ENCODE results near the gene OFD1.

Gene OFD1

DNA sequence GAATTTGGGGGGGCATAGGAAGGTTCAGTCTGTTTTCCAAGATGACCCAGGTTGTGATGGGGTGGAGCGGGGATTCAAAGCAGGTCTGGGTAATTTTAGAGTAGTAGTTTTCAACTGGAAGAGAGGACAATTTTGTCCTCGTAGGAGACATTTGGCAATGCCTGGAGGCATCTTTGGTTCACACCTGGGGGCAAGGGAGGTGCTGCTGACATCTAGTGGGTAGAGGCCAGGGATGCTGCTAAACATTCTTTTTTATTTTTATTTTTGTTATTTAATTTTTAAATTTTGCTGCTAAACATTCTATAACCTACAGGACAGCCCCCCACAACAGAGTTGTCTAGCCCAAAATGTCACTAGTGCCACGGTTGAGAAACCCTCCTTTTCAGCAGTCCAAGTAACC lies 43.7 kb upstream of the OFD1 start:
- TF ChIP-seq CTCF (IDR thresholded peaks at IDR 0.05; ENCODE audit: borderline replicate concordance, insufficient read depth, low read depth, low read length) = peak; percentile 43; the same call in 1 of the 2 replicates
- peak overlapping the region; percentile 93 for H3K4me3 ChIP-seq (ENCODE audit: low read depth, low read length)

DNA sequence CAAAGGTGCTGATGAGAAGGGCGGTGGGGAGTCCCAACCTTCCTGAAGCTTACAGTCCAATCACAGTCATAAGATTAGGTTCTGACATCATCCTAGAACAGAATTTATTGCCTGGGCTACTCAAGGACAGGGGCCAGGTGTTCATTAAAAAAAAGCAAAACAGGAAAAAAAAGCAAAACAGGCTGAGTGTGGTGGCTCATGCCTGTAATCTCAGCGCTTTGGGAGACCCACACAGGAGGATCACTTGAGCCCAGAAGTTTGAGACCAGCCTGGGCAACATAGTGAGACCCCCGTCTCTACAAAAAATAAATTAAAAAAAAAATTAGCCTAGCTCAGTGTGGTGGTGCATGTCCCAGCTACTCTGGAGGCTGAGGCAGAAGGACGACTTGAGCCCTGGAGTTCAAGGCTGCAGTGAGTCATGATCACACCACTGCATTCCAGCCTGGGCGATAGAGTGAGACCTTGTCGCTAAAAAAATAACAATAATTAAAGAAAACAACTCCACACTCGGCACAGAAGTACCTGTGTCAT lies 42.6 kb upstream of the OFD1 start:
- peak overlapping the region; percentile 32 for H3K4me3 ChIP-seq (ENCODE audit: low read depth, low read length)
- TF ChIP-seq CTCF (IDR thresholded peaks at IDR 0.05; ENCODE audit: borderline replicate concordance, insufficient read depth, low read depth, low read length) = no peak

DNA sequence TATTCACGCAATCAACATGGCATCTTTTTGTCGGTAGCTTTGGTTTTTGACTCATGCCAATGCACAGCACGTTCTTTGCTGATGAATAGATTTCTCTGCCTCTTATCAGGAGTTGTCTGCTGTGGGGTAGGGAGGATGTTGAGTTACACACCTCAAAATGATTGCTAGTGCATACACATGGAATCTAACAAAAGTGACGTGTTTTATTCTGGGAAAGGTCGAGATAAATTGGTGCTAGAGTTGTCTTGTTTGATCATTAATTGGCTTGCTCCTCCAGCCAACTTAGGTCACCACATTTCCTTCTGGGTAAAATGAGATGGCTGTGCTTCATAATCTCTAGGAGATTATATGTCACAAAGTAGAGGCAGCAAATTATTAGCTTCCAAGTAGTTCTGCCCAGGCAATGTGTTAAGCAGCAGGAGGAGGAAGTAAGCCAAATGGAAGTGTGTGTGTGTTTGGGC lies 41.7 kb upstream of the OFD1 start:
- TF ChIP-seq CTCF (IDR thresholded peaks at IDR 0.05; ENCODE audit: borderline replicate concordance, insufficient read depth, low read depth, low read length) = no peak
- no peak overlapping the region for H3K4me3 ChIP-seq (ENCODE audit: low read depth, low read length)

DNA sequence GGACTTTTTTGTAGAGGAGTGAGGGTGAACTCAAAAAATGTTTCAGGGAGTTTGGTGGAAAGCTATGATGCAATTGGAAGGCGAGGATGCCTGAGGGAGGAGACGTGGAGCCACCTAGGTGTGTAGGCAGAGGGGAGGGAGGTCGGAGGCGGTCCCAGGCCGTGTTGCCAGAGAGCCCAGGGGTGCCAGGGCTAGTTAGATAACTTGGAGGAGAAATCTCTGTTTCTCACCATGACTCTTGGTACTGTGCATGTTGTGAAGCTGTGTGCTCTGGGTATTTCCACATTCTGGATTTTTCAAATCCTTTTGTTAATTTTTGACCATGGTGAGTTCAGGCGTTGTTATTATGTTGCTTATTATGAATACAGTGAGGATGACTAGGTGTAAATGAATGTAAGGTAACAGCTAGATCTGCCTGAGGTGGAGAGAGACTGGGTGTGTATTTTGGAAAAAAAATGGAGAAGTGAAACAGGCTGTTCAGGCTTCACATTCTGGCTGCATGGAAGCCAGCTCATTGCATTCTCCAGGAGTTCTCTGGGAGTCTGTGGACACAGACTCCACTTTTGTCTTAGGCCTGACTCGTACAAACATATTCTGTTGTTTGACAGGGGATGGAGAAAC lies 41.1 kb upstream of the OFD1 start:
- TF ChIP-seq CTCF (IDR thresholded peaks at IDR 0.05; ENCODE audit: borderline replicate concordance, insufficient read depth, low read depth, low read length) = no peak
- H3K4me3 ChIP-seq (ENCODE audit: low read depth, low read length) = peak overlapping the region; percentile 29

- H3K4me3 ChIP-seq (ENCODE audit: low read depth, low read length) = no peak overlapping the region
- TF ChIP-seq CTCF (IDR thresholded peaks at IDR 0.05; ENCODE audit: borderline replicate concordance, insufficient read depth, low read depth, low read length) = no peak
These were observed 40.2 kb upstream of the OFD1 start for GRCh38 chrX:13694359-13694758.

DNA sequence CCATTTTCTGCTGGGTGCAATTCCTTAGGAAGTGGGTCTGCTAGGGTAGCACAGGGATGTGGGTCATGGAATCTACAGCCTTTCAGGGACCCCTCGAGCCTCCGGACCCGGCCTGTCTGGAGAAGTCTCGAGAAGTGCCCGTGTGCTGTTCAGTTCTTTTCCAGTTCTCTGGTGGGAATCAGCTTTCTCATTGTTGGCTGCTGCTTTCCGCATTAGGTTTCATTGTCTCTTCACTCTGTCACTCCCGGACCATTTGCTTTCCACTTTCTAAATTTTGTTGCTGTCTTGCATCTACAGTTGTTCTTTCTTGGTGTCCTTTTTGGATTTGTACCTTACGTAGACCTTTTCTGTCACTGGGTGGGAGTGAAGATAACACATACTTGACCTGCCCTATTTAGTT lies 39.6 kb upstream of the OFD1 start:
- peak overlapping the region; percentile 10 for H3K4me3 ChIP-seq (ENCODE audit: low read depth, low read length)
- TF ChIP-seq CTCF (IDR thresholded peaks at IDR 0.05; ENCODE audit: borderline replicate concordance, insufficient read depth, low read depth, low read length) = no peak

- no peak overlapping the region for H3K4me3 ChIP-seq (ENCODE audit: low read depth, low read length)
- TF ChIP-seq CTCF (IDR thresholded peaks at IDR 0.05; ENCODE audit: borderline replicate concordance, insufficient read depth, low read depth, low read length) = no peak
These were observed 38.9 kb upstream of the OFD1 start for GRCh38 chrX:13695601-13696115.
